Breast epithelium (tissue), 3 donors: ENCODE data around the gene GRK5.

Source experiments
- POLR2A ChIP-seq: fragments of 450-650 bp; IDR thresholded peaks from one replicate; pipeline ENCODE4 v1.6.1; 2016; ENCODE audit warnings: antibody characterized with exemption, mild to moderate bottlenecking, moderate library complexity
- POLR2AphosphoS5 ChIP-seq, 3 donors: sonication (generic); formaldehyde crosslinking; IDR thresholded peaks; one replicate each; pipeline ENCODE4 v1.6.1; 2017; ENCODE audit warnings: antibody characterized with exemption in 3 of 3
- TF ChIP-seq, protein P1 (sequence below), 3 donors: fragments of 450-650 bp; IDR thresholded peaks; one replicate each; pipeline ENCODE4 v1.5.1; 2016 to 2017; ENCODE audit warnings: antibody characterized with exemption in 3 of 3, mild to moderate bottlenecking in 3 of 3, moderate library complexity in 3 of 3

DNA sequence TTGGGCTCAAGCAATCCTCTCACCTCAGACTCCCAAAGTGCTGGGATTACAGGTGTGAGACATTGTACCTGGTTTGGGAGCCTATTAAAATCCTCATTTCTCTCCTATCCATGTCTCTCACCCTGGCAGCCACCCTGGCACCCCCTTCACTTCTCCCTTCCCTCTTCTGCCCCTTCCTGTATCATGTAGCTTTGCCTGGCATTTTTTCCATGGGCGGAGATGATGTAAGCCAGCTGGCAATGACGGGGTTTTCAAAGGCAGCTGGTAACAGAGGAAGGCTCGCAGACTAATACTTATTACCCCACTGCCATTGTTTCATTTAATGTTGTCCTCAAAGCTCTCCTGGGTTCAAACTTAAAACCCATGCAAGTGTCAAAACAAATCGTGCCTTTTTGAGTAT, 273.3 kb downstream of the GRK5 start:
- TF ChIP-seq, protein P1, sequence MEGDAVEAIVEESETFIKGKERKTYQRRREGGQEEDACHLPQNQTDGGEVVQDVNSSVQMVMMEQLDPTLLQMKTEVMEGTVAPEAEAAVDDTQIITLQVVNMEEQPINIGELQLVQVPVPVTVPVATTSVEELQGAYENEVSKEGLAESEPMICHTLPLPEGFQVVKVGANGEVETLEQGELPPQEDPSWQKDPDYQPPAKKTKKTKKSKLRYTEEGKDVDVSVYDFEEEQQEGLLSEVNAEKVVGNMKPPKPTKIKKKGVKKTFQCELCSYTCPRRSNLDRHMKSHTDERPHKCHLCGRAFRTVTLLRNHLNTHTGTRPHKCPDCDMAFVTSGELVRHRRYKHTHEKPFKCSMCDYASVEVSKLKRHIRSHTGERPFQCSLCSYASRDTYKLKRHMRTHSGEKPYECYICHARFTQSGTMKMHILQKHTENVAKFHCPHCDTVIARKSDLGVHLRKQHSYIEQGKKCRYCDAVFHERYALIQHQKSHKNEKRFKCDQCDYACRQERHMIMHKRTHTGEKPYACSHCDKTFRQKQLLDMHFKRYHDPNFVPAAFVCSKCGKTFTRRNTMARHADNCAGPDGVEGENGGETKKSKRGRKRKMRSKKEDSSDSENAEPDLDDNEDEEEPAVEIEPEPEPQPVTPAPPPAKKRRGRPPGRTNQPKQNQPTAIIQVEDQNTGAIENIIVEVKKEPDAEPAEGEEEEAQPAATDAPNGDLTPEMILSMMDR (IDR thresholded peaks at IDR 0.05) = no peak
- TF ChIP-seq POLR2AphosphoS5 (IDR thresholded peaks at IDR 0.05) (no peak), POLR2A (no peak)
